ENCODE measurements around the gene SNRK.

DNA sequence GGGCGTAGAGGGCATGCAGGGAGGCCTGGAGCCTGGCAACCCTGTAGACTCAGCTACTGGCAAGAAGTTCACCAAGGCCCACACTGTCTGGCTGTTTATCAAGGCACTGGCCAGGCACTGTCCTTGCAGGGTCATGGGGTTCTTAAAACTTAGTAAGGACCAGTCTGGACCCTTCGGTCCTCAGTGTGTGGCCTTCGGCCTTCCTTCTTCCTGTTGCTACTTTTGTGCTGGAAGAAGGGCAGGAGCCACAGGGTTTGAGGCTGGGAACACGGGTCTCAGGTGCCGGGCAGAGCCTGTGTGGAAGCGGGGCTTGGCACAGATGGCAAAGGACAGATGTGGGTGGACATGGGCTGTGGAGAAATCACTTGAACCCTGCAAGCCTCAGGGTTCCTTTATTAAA lies 76.6 kb downstream of the SNRK start:
- no peak for TF ChIP-seq POLR2A (IDR thresholded peaks at IDR 0.05)
- TF ChIP-seq, protein P1, sequence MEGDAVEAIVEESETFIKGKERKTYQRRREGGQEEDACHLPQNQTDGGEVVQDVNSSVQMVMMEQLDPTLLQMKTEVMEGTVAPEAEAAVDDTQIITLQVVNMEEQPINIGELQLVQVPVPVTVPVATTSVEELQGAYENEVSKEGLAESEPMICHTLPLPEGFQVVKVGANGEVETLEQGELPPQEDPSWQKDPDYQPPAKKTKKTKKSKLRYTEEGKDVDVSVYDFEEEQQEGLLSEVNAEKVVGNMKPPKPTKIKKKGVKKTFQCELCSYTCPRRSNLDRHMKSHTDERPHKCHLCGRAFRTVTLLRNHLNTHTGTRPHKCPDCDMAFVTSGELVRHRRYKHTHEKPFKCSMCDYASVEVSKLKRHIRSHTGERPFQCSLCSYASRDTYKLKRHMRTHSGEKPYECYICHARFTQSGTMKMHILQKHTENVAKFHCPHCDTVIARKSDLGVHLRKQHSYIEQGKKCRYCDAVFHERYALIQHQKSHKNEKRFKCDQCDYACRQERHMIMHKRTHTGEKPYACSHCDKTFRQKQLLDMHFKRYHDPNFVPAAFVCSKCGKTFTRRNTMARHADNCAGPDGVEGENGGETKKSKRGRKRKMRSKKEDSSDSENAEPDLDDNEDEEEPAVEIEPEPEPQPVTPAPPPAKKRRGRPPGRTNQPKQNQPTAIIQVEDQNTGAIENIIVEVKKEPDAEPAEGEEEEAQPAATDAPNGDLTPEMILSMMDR (IDR thresholded peaks at IDR 0.05) = no peak
- TF ChIP-seq POLR2AphosphoS5 (IDR thresholded peaks at IDR 0.05) = no peak
- TF ChIP-seq EP300 (IDR thresholded peaks at IDR 0.05) = no peak
